NB4 (cell line): ENCODE results near the gene AREL1.

ENCODE experiments used
- CTCF ChIP-seq: IDR thresholded peaks from one replicate; pipeline ENCODE4 v1.5.1; 2012; ENCODE audit warnings: low read depth, low read length
- POLR2A ChIP-seq: IDR thresholded peaks from 2 replicates; pipeline ENCODE4 v1.6.1; 2011; ENCODE audit warnings: mild to moderate bottlenecking; ENCODE audit not compliant: insufficient read length; ENCODE audit errors: extremely low read depth

DNA sequence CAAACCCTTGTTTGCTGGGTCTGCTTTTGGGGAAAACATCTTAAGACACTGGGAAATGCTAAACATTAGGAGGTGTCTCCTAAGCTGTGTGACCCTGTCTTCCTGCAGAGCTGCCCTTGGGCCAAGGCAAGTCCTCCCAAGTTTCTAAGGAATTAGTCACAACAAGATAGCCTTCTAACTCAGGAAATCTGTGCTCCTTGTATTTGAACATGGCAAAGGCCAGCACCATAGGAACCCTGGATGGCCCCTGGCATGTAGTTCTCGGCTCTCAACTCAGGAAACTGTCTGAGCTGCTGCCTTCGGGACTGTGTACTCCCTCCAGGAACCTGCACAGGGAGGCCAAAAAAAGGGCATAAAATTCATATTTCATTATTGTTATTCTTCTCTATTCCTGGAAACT is 63.2 kb downstream of the AREL1 start:
- TF ChIP-seq POLR2A, result no peak
- TF ChIP-seq CTCF, result no peak
